ENCODE measurements around the gene CETN1. TPM values are rescaled to one million over a fixed set of nuclear protein-coding genes. Genes with fewer than 3 reads are reported as not detected.

Gene CETN1
- total RNA-seq, 1 experiment from 2014 or later = not detected

DNA sequence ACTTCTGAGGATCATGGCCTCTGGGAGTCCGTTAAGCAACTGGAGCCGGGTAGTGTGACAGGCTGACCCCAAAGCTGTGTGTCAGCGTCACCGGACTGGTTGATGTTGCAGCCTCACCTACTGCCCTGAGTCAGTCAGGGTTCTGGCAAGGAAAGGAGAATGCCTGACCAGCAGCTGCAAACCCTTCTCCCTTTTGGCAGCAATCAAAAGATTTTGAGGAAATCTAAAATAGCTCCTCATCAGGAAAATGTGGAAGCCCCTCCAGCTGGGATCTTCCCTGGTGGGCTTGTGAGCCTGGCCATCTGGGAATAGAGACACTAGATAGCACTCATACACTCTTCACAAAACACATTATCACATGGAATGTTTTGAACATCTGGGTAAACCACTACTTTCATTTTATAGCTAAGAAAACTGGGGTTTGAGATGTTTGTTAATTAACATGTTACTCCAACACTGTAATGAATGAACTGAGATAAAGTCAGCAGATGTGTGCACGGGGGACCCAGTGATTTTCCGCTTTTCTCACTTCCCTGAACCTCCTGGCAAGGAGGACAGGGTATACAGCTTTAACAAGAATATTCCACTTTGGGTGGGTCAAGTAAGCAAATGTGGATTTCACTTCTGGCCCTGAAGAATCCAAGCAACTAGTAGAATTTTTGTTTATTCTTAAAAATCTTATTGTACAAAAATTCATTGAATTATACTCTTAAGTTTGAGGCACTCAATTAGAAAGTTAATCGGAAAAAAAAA lies 41.3 kb downstream of the CETN1 start:
- ChIA-PET POLR2A (ENCODE audit: low non-redundant PET) (no interaction called here), CTCF (interaction anchor here (0.6 kb wide), 1 partner anchor 209 kb away, joined by 3 read pairs; no protein-coding TSS in a partner anchor)
- DNase-seq (ENCODE audit: low spot score) = no peak
- intact Hi-C loops (cut with micrococcal nuclease; ENCODE audit: unreplicated experiment) = loop anchor here (5.0 kb wide), 1 partner anchor 121 kb away; no protein-coding TSS in a partner anchor
- Histone ChIP-seq H3K4me3 (ENCODE audit: low read depth, low read length, poor library complexity, severe bottlenecking) (no peak overlapping the region), H3K4me1 (ENCODE audit: insufficient read depth, low read length, poor library complexity, severe bottlenecking) (peaks cover 30% of the 10 kb centered on the region), H3K9me3 (ENCODE audit: low read depth, low read length, poor library complexity, severe bottlenecking) (no peaks in the 10 kb centered on the region), H3K27me3 (replicated peaks; ENCODE audit: insufficient read depth, low read depth, low read length, poor library complexity) (no peaks in the 10 kb centered on the region), H3K27ac (ENCODE audit: low read depth, low read length, poor library complexity, severe bottlenecking) (no peak overlapping the region), H3K36me3 (ENCODE audit: insufficient read depth, low read length, poor library complexity, severe bottlenecking) (no peaks in the 10 kb centered on the region)
- BruUV-seq (replicated peaks) = no TSS peak
- no peak for TF ChIP-seq EZH2 (IDR thresholded peaks at IDR 0.05; ENCODE audit: borderline replicate concordance, low read depth, low read length, poor library complexity, severe bottlenecking)
- TF ChIP-seq, protein P1, sequence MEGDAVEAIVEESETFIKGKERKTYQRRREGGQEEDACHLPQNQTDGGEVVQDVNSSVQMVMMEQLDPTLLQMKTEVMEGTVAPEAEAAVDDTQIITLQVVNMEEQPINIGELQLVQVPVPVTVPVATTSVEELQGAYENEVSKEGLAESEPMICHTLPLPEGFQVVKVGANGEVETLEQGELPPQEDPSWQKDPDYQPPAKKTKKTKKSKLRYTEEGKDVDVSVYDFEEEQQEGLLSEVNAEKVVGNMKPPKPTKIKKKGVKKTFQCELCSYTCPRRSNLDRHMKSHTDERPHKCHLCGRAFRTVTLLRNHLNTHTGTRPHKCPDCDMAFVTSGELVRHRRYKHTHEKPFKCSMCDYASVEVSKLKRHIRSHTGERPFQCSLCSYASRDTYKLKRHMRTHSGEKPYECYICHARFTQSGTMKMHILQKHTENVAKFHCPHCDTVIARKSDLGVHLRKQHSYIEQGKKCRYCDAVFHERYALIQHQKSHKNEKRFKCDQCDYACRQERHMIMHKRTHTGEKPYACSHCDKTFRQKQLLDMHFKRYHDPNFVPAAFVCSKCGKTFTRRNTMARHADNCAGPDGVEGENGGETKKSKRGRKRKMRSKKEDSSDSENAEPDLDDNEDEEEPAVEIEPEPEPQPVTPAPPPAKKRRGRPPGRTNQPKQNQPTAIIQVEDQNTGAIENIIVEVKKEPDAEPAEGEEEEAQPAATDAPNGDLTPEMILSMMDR (conservative IDR thresholded peaks at IDR 0.05; ENCODE audit: low read depth, low read length) = no peak

DNA sequence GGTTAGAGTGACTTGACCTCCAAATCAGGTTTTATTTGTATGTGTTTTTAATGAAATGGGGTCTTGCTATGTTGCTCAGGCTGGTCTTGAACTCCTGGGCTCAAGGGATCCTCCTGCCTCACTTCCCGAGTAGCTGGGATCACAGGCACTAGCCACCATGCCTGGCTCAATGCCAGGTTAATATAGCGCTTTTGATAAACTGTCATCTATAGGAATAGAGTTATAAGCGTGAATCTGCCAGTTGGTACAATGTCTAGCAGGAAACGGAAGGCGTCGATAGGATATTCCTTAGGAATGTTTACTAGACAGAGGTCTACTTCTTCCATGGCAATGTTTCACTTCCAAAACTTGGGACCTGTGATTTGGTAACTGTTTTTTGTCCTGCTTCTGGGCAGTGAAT lies 42.1 kb downstream of the CETN1 start:
- Histone ChIP-seq H3K9me3 (ENCODE audit: low read depth, low read length, poor library complexity, severe bottlenecking) (no peaks in the 10 kb centered on the region), H3K27ac (ENCODE audit: low read depth, low read length, poor library complexity, severe bottlenecking) (no peak overlapping the region), H3K4me1 (ENCODE audit: insufficient read depth, low read length, poor library complexity, severe bottlenecking) (peaks cover 22% of the 10 kb centered on the region), H3K36me3 (ENCODE audit: insufficient read depth, low read length, poor library complexity, severe bottlenecking) (no peaks in the 10 kb centered on the region), H3K4me3 (ENCODE audit: low read depth, low read length, poor library complexity, severe bottlenecking) (no peak overlapping the region), H3K27me3 (replicated peaks; ENCODE audit: insufficient read depth, low read depth, low read length, poor library complexity) (no peaks in the 10 kb centered on the region)
- no TSS peak for BruUV-seq (replicated peaks)
- POLR2A ChIA-PET (ENCODE audit: low non-redundant PET) = no interaction called here
- intact Hi-C loops (cut with micrococcal nuclease; ENCODE audit: unreplicated experiment) = loop anchor here (5.0 kb wide), 1 partner anchor 120 kb away; no protein-coding TSS in a partner anchor
- CTCF ChIA-PET = interaction anchor here (2.8 kb wide), 1 partner anchor 209 kb away, joined by 36 read pairs; no protein-coding TSS in a partner anchor
- no peak for TF ChIP-seq EZH2 (IDR thresholded peaks at IDR 0.05; ENCODE audit: borderline replicate concordance, low read depth, low read length, poor library complexity, severe bottlenecking)
- TF ChIP-seq, protein P1 (conservative IDR thresholded peaks at IDR 0.05; ENCODE audit: low read depth, low read length) = no peak
- no peak for DNase-seq (ENCODE audit: low spot score)

DNA sequence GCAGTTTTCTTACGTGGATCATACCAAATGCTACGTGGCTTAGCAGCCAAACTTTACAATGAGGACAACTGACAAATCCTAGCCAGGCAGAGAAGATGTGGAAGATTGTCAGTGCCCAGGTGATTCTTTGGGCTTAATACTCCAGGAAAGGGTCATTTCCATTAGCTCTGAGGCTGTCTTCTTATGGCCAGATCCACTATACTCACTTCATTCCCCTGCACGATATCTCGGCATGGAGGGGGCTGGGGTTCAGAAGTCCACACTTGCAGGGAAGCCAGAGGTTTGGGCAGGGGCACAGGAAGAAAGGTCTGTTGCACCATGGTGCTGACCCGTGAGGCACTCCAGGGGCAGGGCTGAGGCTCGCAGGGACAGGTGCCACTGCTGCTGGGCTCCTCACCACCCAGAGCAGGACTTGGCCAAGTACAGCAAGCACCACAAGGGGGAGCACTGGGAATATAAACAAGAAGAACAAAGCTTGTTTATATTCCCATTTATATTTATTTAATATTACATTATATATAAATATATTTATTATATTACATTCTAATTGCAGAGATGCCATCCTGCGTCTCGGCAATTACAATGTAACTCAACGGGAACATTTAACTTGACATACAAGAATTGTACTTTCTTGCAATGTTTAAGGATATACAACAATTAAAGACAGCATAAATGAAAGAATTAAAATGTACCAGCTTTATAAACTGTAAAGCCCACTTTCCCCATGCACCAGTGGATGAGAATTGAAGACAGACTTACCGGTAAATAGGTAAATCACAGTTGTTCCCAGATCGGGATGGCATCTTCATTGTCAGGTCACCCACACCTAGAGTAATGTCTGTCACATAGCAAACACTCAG lies 43.8 kb downstream of the CETN1 start:
- Histone ChIP-seq H3K36me3 (ENCODE audit: insufficient read depth, low read length, poor library complexity, severe bottlenecking) (no peaks in the 10 kb centered on the region), H3K27me3 (replicated peaks; ENCODE audit: insufficient read depth, low read depth, low read length, poor library complexity) (no peaks in the 10 kb centered on the region), H3K27ac (ENCODE audit: low read depth, low read length, poor library complexity, severe bottlenecking) (no peak overlapping the region), H3K4me3 (ENCODE audit: low read depth, low read length, poor library complexity, severe bottlenecking) (no peak overlapping the region), H3K4me1 (ENCODE audit: insufficient read depth, low read length, poor library complexity, severe bottlenecking) (peaks cover 14% of the 10 kb centered on the region), H3K9me3 (ENCODE audit: low read depth, low read length, poor library complexity, severe bottlenecking) (no peaks in the 10 kb centered on the region)
- intact Hi-C loops (cut with micrococcal nuclease; ENCODE audit: unreplicated experiment) = loop anchor here (1.0 to 5.0 kb wide), 3 partner anchors 118 to 215 kb away; no protein-coding TSS in a partner anchor
- BruUV-seq (replicated peaks) = no TSS peak
- ChIA-PET POLR2A (ENCODE audit: low non-redundant PET) (no interaction called here), CTCF (interaction anchor here (1.6 to 2.8 kb wide), 3 partner anchors 88 to 216 kb away, joined by 8 to 36 read pairs (median 20); partner anchors contain the start of gene ENOSF1)
- no peak for TF ChIP-seq EZH2 (IDR thresholded peaks at IDR 0.05; ENCODE audit: borderline replicate concordance, low read depth, low read length, poor library complexity, severe bottlenecking)
- TF ChIP-seq, protein P1 (conservative IDR thresholded peaks at IDR 0.05; ENCODE audit: low read depth, low read length) = peak; percentile 75
- peak; percentile 72 for DNase-seq (ENCODE audit: low spot score)

Data from A673 (cell line).